Heart left ventricle (tissue), 16 donors: Measurements from ENCODE around the gene GGACT. TPM values are rescaled to one million over a fixed set of nuclear protein-coding genes. Genes with fewer than 3 reads are reported as not detected.

ENCODE experiments used
- ATAC-seq, 4 donors: fragments of 200-7000 bp; cut with Tn5 transposase; one replicate each; pipeline ENCODE4 v1.9.1; 2020 to 2022; ENCODE audit warnings: moderate library complexity in 4 of 4, mild to moderate bottlenecking in 3 of 4, moderate number of reproducible peaks in 1 of 4
- DNase-seq, 5 donors: peaks; one replicate each; pipeline ENCODE4 v3.0.0-alpha.2; 2020
- H3K27ac ChIP-seq, 12 donors: fragments of 200-600 bp; sonication (generic) in 4 of 12; one replicate each; pipeline versions ENCODE4 v1.5.0 to v1.8.0; 2016 to 2022; ENCODE audit warnings: mild to moderate bottlenecking in 2 of 12
- H3K27me3 ChIP-seq, 9 donors: fragments of 200-600 bp; sonication (generic) in 2 of 9; one replicate each; pipeline versions ENCODE4 v1.5.1 to v1.8.0; 2016 to 2022; ENCODE audit warnings: mild to moderate bottlenecking in 3 of 9
- H3K36me3 ChIP-seq, 9 donors: fragments of 200-600 bp; sonication (generic) in 2 of 9; one replicate each; pipeline versions ENCODE4 v1.5.0 to v1.8.0; 2018 to 2022; ENCODE audit warnings: mild to moderate bottlenecking in 2 of 9
- H3K4me1 ChIP-seq, 12 donors: fragments of 200-600 bp; sonication (generic) in 4 of 12; one replicate each; pipeline versions ENCODE4 v1.5.0 to v1.8.0; 2016 to 2022; ENCODE audit warnings: mild to moderate bottlenecking in 3 of 12
- H3K4me3 ChIP-seq, 12 donors: fragments of 200-600 bp; sonication (generic) in 4 of 12; one replicate each; pipeline versions ENCODE4 v1.5.0 to v1.8.0; 2017 to 2022; ENCODE audit warnings: mild to moderate bottlenecking in 9 of 12, moderate library complexity in 4 of 12
- H3K9me3 ChIP-seq, 12 donors: fragments of 200-600 bp; sonication (generic) in 4 of 12; one replicate each; pipeline versions ENCODE4 v1.5.0 to v1.8.0; 2016 to 2022; ENCODE audit warnings: mild to moderate bottlenecking in 1 of 12
- CTCF ChIP-seq, 12 donors: fragments of 200-600 bp; sonication (generic) in 4 of 12; IDR thresholded peaks; one replicate each; pipeline versions ENCODE4 v1.5.0 to v1.8.0; 2018 to 2022; ENCODE audit warnings: antibody characterized with exemption in 12 of 12, mild to moderate bottlenecking in 5 of 12
- POLR2A ChIP-seq, 2 donors: fragments of 450-650 bp; IDR thresholded peaks; one replicate each; pipeline ENCODE4 v1.6.1; 2017; ENCODE audit warnings: antibody characterized with exemption in 2 of 2, mild to moderate bottlenecking in 2 of 2, moderate library complexity in 2 of 2
- WGBS, 4 donors: extraction: QIAGEN DNeasy Blood & Tissue Kit in 2 of 4; methylation state at CpG; one replicate each; pipeline versions ENCODE4 v1.1.5 to v1.1.7; 2013 to 2018; 5-methylcytosine and 5-hydroxymethylcytosine counted together
- intact Hi-C, 10 donors: fragments of 100-400 bp; cut with DNase I; formaldehyde crosslinking; loops; one replicate each; pipeline versions ENCODE4 v1.11.1 to v1.14.2; 2022
- polyA plus RNA-seq, 2 donors: library from polyadenylated mRNA; stranded (reverse); fragments of 200-250 nt; gene quantifications; one replicate each; pipeline ENCODE4 v1.2.3, GENCODE V29; 2013
- total RNA-seq, 9 donors: library from RNA; depleted of rRNA in 2 of 9; stranded (reverse); fragments of >200 nt in 2 of 9; fragmentation: NEBNext Ultra II Directional in 3 of 9; extraction: Animal tissue kit (Norgen Biotek cat#: 25700) in 3 of 9; gene quantifications; one replicate each; pipeline versions ENCODE4 v1.1.0 to v1.2.4, GENCODE V29; 2016 to 2023
- donor health status: ischemic (EF 13 %, LVEDD 7.1; RV severe dilation, severe dysfunction).
- donor health status: healthy with polysubstance abuse.
- donor health status: DM: no; HTN: yes; CAD: no.
- donor health status: DM: no; HTN: no; CAD: no.
- donor health status: ischemic (EF 25% LVEDD 6.9; RV normal size, moderate dysfunction).
- donor health status: ischemic (EF 25% LVEDD 5.7; RV mildly dilated, moderate dysfunction).
- donor health status: healthy.
- donor health status: DM: yes; HTN: yes; CAD: no.
- donor health status: ischemic (EF 35%, LVEDD 5.7; RV mildly dilated, moderate dysfunction).
- donor health status: nonischemic (EF 11% LVEDD 7.7; RV severe dilation, severe dysfunction).
- donor health status: DM: yes; HTN: yes; CAD: no.
- donor health status: PGD.
- donor health status: ischemic (EF 29% LVEDD 5.4; RV normal size, mild dysfunction).
- donor health status: nonischemic (EF 23%, LVEDD 6.1; RV moderate dilation, normal function).

GGACT gene
- total and polyA plus RNA-seq, 11 donors: 0.34 to 3.9 (median 1.3) TPM

- H3K9me3 ChIP-seq: peaks cover 0 to 12% (median 2%) of the 10 kb centered on the region in 12 donors
- ATAC-seq (no peak), DNase-seq (no peak)
- WGBS, 4 donors: 94 to 98% (median 96%) methylated on average over 5 of the region's 5 CpGs
- H3K4me3 ChIP-seq: no peak overlapping the region
- no peaks in the 10 kb centered on the region for H3K27me3 ChIP-seq
- intact Hi-C loops: no loop called here
- no peak overlapping the region for H3K27ac ChIP-seq
- peaks cover 0 to 10% (median 0%) of the 10 kb centered on the region in 12 donors for H3K4me1 ChIP-seq
- no peaks in the 10 kb centered on the region for H3K36me3 ChIP-seq
- no peak for TF ChIP-seq POLR2A (IDR thresholded peaks at IDR 0.05)
- TF ChIP-seq CTCF (IDR thresholded peaks at IDR 0.05): no peak
Observed at GRCh38 chr13:100537951-100538462, 50.6 kb downstream of the GGACT start.

DNA sequence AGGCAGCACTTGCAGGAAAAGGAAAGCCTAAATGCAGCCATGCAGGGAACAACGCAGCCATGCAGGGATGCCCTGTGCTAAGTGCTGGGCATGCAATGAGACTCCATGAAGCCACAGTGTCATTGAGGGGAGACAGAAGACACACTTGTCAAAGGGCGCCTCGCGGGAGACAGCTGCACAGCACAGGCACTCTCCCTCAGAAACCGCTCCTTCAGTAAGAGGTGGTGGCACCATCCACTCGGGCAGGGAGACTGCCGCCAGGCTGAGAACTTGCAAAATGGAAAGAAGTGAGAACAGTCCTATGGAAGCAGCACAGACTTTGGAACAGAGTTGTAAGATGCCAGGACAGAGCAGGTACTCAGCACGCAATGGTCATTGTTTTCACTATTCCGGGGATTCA, 51.1 kb downstream of the GGACT start:
- Histone ChIP-seq H3K27me3 (no peaks in the 10 kb centered on the region), H3K27ac (no peak overlapping the region), H3K9me3 (peaks cover 0 to 12% (median 2%) of the 10 kb centered on the region in 12 donors), H3K4me3 (no peak overlapping the region), H3K4me1 (peaks cover 0 to 10% (median 0%) of the 10 kb centered on the region in 12 donors), H3K36me3 (peaks cover 0 to 2% (median 0%) of the 10 kb centered on the region in 9 donors)
- peak in 1 of 4 donors; percentile 29 for ATAC-seq
- DNase-seq: no peak
- intact Hi-C loops: no loop called here
- no peak for TF ChIP-seq CTCF (IDR thresholded peaks at IDR 0.05)
- TF ChIP-seq POLR2A (IDR thresholded peaks at IDR 0.05): no peak
- WGBS, 4 donors: 89 to 96% (median 93%) methylated on average over 6 to 9 of the region's 9 CpGs

DNA sequence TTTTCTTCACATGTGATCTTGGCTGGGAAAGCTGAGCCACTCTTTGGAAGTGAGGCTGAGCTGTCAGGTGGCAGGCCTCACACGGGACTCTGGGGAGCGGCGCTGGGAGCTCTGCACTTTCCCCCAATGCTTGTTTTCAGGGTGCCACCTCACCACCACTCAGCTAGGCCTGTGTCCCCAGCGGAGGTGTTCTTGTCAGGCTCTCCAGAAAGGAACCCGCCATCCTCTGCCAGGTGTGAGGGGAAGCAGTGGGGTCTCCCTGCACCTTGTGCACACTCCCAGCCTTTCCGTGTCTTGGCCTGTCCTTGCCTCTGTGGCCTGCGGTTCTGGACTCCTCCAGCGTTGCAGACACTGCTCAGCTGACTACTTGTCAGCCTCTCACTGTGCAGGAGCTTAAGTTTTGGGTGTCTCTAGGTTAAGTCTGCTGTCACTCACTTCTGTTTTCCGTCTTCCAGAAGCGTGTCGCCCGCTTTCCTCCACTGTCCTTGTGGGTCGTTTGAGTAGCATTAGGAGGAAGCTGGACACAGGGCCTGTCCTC, 51.9 kb downstream of the GGACT start:
- DNase-seq: no peak
- Histone ChIP-seq H3K36me3 (peaks cover 0 to 6% (median 0%) of the 10 kb centered on the region in 9 donors), H3K4me1 (peaks cover 0 to 10% (median 0%) of the 10 kb centered on the region in 12 donors), H3K27ac (no peak overlapping the region), H3K4me3 (no peak overlapping the region), H3K9me3 (peaks cover 0 to 18% (median 2%) of the 10 kb centered on the region in 12 donors), H3K27me3 (no peaks in the 10 kb centered on the region)
- intact Hi-C loops: no loop called here
- ATAC-seq: no peak
- 89 to 92% (median 91%) methylated on average over 13 of the region's 13 CpGs for WGBS, 4 donors
- no peak for TF ChIP-seq CTCF (IDR thresholded peaks at IDR 0.05)
- no peak for TF ChIP-seq POLR2A (IDR thresholded peaks at IDR 0.05)

DNA sequence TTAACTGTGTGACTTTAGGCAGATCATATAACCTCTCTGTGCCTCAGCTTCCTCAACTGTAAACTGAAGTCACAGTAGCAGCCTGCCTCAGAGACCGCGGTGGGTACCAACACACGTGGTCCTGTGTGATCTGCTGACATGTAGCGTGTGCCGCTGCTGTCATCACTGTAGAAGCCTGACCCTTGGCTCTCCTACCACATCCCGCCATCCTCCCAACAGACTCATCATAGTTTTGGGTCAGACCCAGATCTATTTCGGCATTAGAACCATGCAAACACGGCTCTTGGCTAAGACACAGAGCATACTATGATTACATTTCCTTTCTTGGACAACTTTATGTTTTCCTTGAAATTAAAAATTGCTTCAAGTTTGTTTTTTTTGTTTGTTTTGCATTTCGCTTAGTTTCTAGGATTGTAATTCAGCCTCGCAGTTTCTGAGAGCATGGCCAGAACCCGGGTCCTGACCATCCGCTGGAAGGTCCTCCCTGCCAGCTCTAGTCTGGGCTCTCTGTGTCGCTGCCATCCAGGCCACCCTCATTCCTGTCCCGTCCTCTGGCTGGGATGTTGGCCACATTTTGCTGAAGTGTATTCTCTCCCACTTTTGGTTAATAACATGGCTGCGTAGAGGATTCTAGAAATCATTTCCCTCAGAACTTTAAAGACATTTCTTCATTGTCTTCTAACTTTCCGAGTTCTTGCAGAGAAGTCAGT, 53.0 kb downstream of the GGACT start:
- no peak for DNase-seq
- intact Hi-C loops: no loop called here
- H3K27me3 ChIP-seq: no peaks in the 10 kb centered on the region
- H3K27ac ChIP-seq: no peak overlapping the region
- WGBS, 4 donors: 65 to 83% (median 75%) methylated on average over 16 of the region's 16 CpGs
- H3K4me1 ChIP-seq: peaks cover 0 to 10% (median 0%) of the 10 kb centered on the region in 12 donors
- H3K4me3 ChIP-seq: peak overlapping the region in 1 of 12 donors; percentile 13
- peak in 2 of 4 donors; percentile 22 to 39 for ATAC-seq
- TF ChIP-seq POLR2A (IDR thresholded peaks at IDR 0.05): no peak
- TF ChIP-seq CTCF (IDR thresholded peaks at IDR 0.05): no peak
- peaks cover 0 to 18% (median 2%) of the 10 kb centered on the region in 12 donors for H3K9me3 ChIP-seq
- peaks cover 0 to 9% (median 4%) of the 10 kb centered on the region in 9 donors for H3K36me3 ChIP-seq
